ENCODE data around the gene TOM1L1. TPM values are rescaled to one million over a fixed set of nuclear protein-coding genes. Genes with fewer than 3 reads are reported as not detected.

TOM1L1 gene, protein sequence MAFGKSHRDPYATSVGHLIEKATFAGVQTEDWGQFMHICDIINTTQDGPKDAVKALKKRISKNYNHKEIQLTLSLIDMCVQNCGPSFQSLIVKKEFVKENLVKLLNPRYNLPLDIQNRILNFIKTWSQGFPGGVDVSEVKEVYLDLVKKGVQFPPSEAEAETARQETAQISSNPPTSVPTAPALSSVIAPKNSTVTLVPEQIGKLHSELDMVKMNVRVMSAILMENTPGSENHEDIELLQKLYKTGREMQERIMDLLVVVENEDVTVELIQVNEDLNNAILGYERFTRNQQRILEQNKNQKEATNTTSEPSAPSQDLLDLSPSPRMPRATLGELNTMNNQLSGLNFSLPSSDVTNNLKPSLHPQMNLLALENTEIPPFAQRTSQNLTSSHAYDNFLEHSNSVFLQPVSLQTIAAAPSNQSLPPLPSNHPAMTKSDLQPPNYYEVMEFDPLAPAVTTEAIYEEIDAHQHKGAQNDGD
- total RNA-seq = under 1 TPM in 4 of 5 donors, not detected in 1; 0.26 to 0.67 (median 0.49) TPM
- total RNA-seq (2013) = 0.28 TPM
- 0 to 0.53 (median 0.11) reads per million in 29 experiments for total RNA-seq

GRCh38 chr17:54900457-54901229 is at the start of gene TOM1L1:
Gene TOM1L1, plus strand, starts transcription at chr17:54900852. Its CDS starts 14 bp downstream, at chr17:54900866.
- peaks cover 35 to 46% of the 10 kb centered on the region in 2 donors for H3K27me3 Mint-ChIP-seq
- Histone ChIP-seq H3K27me3 (replicated peaks in 1 of 2; ENCODE audit: control insufficient read depth in 2 of 2, extremely low read depth in 1 of 2, insufficient read depth in 2 of 2, low read length in 1 of 2) (peaks cover 2 to 22% of the 10 kb centered on the region in 2 experiments), H3K9me3 (no peaks in the 10 kb centered on the region), H3K36me3 (ENCODE audit: control insufficient read depth in 2 of 2, extremely low read depth in 1 of 2, insufficient read depth in 1 of 2, low read length in 1 of 2) (no peaks in the 10 kb centered on the region), H3K4me1 (ENCODE audit: control insufficient read depth in 1 of 2, extremely low read depth in 1 of 2, insufficient read depth in 2 of 2, low read length in 2 of 2) (peaks cover 0 to 10% of the 10 kb centered on the region in 2 experiments), H3K4me3 (ENCODE audit: control insufficient read depth in 1 of 2, extremely low read depth in 1 of 2, low read length in 1 of 2) (peak within 1 kb of the TSS in 1 of 2 donors; percentile 41), H3K27ac (ENCODE audit: low read length) (no peak within 1 kb of the TSS)
- peak; percentile 50 to 73 (median 62) for ATAC-seq (replicated peaks in 1 of 4)
- WGBS (ENCODE audit: insufficient coverage) = 3% methylated on average over 57 of the region's 67 CpGs
- peak within 1 kb of the TSS; percentile 43 to 58 (median 50) for H3K4me3 Mint-ChIP-seq
- POLR2A ChIA-PET = no interaction called here
- peak in 12 of 35 experiments; percentile 0 to 22 (median 4) for DNase-seq
- no peak within 1 kb of the TSS for H3K27ac Mint-ChIP-seq
- H3K4me1 Mint-ChIP-seq = peaks cover 0 to 17% (median 11%) of the 10 kb centered on the region in 3 donors
- H3K9me3 Mint-ChIP-seq = no peaks in the 10 kb centered on the region
- CTCF ChIA-PET = no interaction called here
- no peaks in the 10 kb centered on the region for H3K36me3 Mint-ChIP-seq

- Mint-ChIP-seq H3K36me3 (no peaks in the 10 kb centered on the region), H3K27me3 (peaks cover 2 to 10% of the 10 kb centered on the region in 2 donors), H3K4me3 (no peak overlapping the region), H3K9me3 (no peaks in the 10 kb centered on the region), H3K27ac (no peak overlapping the region), H3K4me1 (no peaks in the 10 kb centered on the region)
- ChIA-PET CTCF (no interaction called here), POLR2A (no interaction called here)
- ATAC-seq (replicated peaks in 1 of 4) (no peak), DNase-seq (no peak)
- no CpG with 5 or more reads among the region's 2 CpGs for WGBS (ENCODE audit: insufficient coverage)
- H3K4me1 ChIP-seq (ENCODE audit: control insufficient read depth in 1 of 2, extremely low read depth in 1 of 2, insufficient read depth in 2 of 2, low read length in 2 of 2) = no peaks in the 10 kb centered on the region
- H3K27ac ChIP-seq (ENCODE audit: low read length) = no peak overlapping the region
- no peaks in the 10 kb centered on the region for H3K36me3 ChIP-seq (ENCODE audit: control insufficient read depth in 2 of 2, extremely low read depth in 1 of 2, insufficient read depth in 1 of 2, low read length in 1 of 2)
- H3K27me3 ChIP-seq (replicated peaks in 1 of 2; ENCODE audit: control insufficient read depth in 2 of 2, extremely low read depth in 1 of 2, insufficient read depth in 2 of 2, low read length in 1 of 2) = no peaks in the 10 kb centered on the region
- H3K9me3 ChIP-seq = no peaks in the 10 kb centered on the region
- H3K4me3 ChIP-seq (ENCODE audit: control insufficient read depth in 1 of 2, extremely low read depth in 1 of 2, low read length in 1 of 2) = no peak overlapping the region
These were observed 41.5 kb upstream of the TOM1L1 start for GRCh38 chr17:54859187-54859586.

DNA sequence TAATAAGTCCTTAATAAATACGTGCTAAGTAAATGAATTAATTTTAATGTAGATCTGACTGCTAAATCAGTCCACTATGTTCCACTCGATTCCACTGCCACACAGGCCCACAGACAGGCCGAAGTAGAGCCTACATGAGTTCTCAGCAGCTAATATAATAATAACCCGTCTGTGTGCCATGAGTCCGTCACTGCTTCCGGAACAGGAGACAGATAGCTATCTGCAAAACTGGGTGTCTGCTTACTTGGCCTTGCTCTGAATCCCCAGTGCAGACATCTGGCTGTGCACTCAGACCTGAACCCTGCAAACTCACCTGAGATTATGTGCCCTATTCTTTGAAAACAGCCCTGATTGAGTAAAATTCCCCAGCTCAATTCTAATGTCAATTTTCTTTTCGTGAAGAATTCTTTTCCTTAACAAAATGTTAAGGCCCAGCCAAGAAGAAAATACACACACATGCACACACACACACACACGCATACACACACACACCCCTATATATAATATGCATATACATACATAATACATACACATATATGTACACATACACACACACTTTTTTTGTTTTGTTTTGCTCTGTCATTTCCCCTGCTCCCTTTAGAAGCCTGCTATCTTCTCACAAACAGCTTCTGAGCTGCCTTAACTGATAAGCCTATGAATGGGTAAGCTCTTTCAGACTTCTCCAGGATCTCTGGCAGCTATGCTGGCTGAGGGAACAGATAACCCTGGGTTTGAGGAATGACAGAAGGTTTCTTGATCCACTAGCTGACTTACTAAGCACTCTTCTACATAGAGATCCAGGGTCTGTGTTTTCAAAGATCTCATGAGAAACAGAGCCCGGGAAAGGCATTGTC is 39.8 kb upstream of the TOM1L1 start:
- Mint-ChIP-seq H3K9me3 (no peaks in the 10 kb centered on the region), H3K36me3 (no peaks in the 10 kb centered on the region), H3K4me3 (no peak overlapping the region), H3K27me3 (peaks cover 6 to 8% of the 10 kb centered on the region in 2 donors), H3K4me1 (no peaks in the 10 kb centered on the region), H3K27ac (no peak overlapping the region)
- ChIA-PET POLR2A (no interaction called here), CTCF (no interaction called here)
- H3K4me3 ChIP-seq (ENCODE audit: control insufficient read depth in 1 of 2, extremely low read depth in 1 of 2, low read length in 1 of 2) = no peak overlapping the region
- DNase-seq (no peak), ATAC-seq (replicated peaks in 1 of 4) (no peak)
- no peaks in the 10 kb centered on the region for H3K4me1 ChIP-seq (ENCODE audit: control insufficient read depth in 1 of 2, extremely low read depth in 1 of 2, insufficient read depth in 2 of 2, low read length in 2 of 2)
- WGBS (ENCODE audit: insufficient coverage) = 79% methylated on average over 7 of the region's 9 CpGs
- H3K27me3 ChIP-seq (replicated peaks in 1 of 2; ENCODE audit: control insufficient read depth in 2 of 2, extremely low read depth in 1 of 2, insufficient read depth in 2 of 2, low read length in 1 of 2) = no peaks in the 10 kb centered on the region
- no peaks in the 10 kb centered on the region for H3K36me3 ChIP-seq (ENCODE audit: control insufficient read depth in 2 of 2, extremely low read depth in 1 of 2, insufficient read depth in 1 of 2, low read length in 1 of 2)
- no peaks in the 10 kb centered on the region for H3K9me3 ChIP-seq
- no peak overlapping the region for H3K27ac ChIP-seq (ENCODE audit: low read length)

- no peak overlapping the region for H3K4me3 Mint-ChIP-seq
- ChIA-PET CTCF (no interaction called here), POLR2A (no interaction called here)
- H3K4me1 ChIP-seq (ENCODE audit: control insufficient read depth in 1 of 2, extremely low read depth in 1 of 2, insufficient read depth in 2 of 2, low read length in 2 of 2) = no peaks in the 10 kb centered on the region
- H3K27ac ChIP-seq (ENCODE audit: low read length) = no peak overlapping the region
- 67% methylated on average over 2 of the region's 4 CpGs for WGBS (ENCODE audit: insufficient coverage)
- no peaks in the 10 kb centered on the region for H3K36me3 ChIP-seq (ENCODE audit: control insufficient read depth in 2 of 2, extremely low read depth in 1 of 2, insufficient read depth in 1 of 2, low read length in 1 of 2)
- DNase-seq (no peak), ATAC-seq (replicated peaks in 1 of 4) (no peak)
- no peaks in the 10 kb centered on the region for H3K27me3 ChIP-seq (replicated peaks in 1 of 2; ENCODE audit: control insufficient read depth in 2 of 2, extremely low read depth in 1 of 2, insufficient read depth in 2 of 2, low read length in 1 of 2)
- no peaks in the 10 kb centered on the region for H3K9me3 Mint-ChIP-seq
- no peak overlapping the region for H3K27ac Mint-ChIP-seq
- H3K9me3 ChIP-seq = no peaks in the 10 kb centered on the region
- no peaks in the 10 kb centered on the region for H3K4me1 Mint-ChIP-seq
- H3K4me3 ChIP-seq (ENCODE audit: control insufficient read depth in 1 of 2, extremely low read depth in 1 of 2, low read length in 1 of 2) = no peak overlapping the region
- H3K27me3 Mint-ChIP-seq = peaks cover 6 to 8% of the 10 kb centered on the region in 2 donors
- H3K36me3 Mint-ChIP-seq = no peaks in the 10 kb centered on the region
These were observed 39.1 kb upstream of the TOM1L1 start for GRCh38 chr17:54861471-54861983.

- Histone ChIP-seq H3K27me3 (replicated peaks in 1 of 2; ENCODE audit: control insufficient read depth in 2 of 2, extremely low read depth in 1 of 2, insufficient read depth in 2 of 2, low read length in 1 of 2) (no peaks in the 10 kb centered on the region), H3K27ac (ENCODE audit: low read length) (no peak overlapping the region), H3K9me3 (no peaks in the 10 kb centered on the region), H3K4me3 (ENCODE audit: control insufficient read depth in 1 of 2, extremely low read depth in 1 of 2, low read length in 1 of 2) (no peak overlapping the region), H3K4me1 (ENCODE audit: control insufficient read depth in 1 of 2, extremely low read depth in 1 of 2, insufficient read depth in 2 of 2, low read length in 2 of 2) (no peaks in the 10 kb centered on the region), H3K36me3 (ENCODE audit: control insufficient read depth in 2 of 2, extremely low read depth in 1 of 2, insufficient read depth in 1 of 2, low read length in 1 of 2) (no peaks in the 10 kb centered on the region)
- WGBS (ENCODE audit: insufficient coverage) = 60% methylated on average over 1 of the region's 2 CpGs
- H3K9me3 Mint-ChIP-seq = no peaks in the 10 kb centered on the region
- no peak for DNase-seq
- POLR2A ChIA-PET = no interaction called here
- no peak overlapping the region for H3K27ac Mint-ChIP-seq
- no peaks in the 10 kb centered on the region for H3K4me1 Mint-ChIP-seq
- no peak overlapping the region for H3K4me3 Mint-ChIP-seq
- ATAC-seq (replicated peaks in 1 of 4) = no peak
- peaks cover 6 to 12% of the 10 kb centered on the region in 2 donors for H3K27me3 Mint-ChIP-seq
- CTCF ChIA-PET = no interaction called here
- H3K36me3 Mint-ChIP-seq = no peaks in the 10 kb centered on the region
These were observed 37.5 kb upstream of the TOM1L1 start for GRCh38 chr17:54863176-54863575.

DNA sequence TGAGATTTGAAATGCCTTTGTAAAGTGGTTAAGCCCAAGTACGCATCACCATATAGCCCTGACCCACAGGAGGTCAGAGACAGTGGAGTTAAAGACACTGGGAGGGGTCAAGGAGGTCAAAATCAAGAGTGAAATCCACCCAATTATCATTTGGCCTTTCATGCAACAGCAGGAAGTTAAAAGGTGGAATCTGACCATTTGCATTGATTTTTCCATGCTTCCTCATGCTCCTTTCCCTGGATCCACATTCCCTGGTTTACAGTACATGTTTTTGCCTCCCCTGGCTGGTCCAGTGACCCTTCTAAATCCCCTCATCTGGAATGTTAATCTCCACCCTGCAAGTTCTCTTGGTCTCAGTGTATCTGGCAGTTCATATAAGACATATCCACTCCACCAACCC is 36.6 kb upstream of the TOM1L1 start:
- no peak overlapping the region for H3K27ac Mint-ChIP-seq
- ChIA-PET POLR2A (no interaction called here), CTCF (no interaction called here)
- no peaks in the 10 kb centered on the region for H3K9me3 Mint-ChIP-seq
- H3K27me3 Mint-ChIP-seq = peaks cover 6 to 9% of the 10 kb centered on the region in 2 donors
- Histone ChIP-seq H3K9me3 (no peaks in the 10 kb centered on the region), H3K36me3 (ENCODE audit: control insufficient read depth in 2 of 2, extremely low read depth in 1 of 2, insufficient read depth in 1 of 2, low read length in 1 of 2) (no peaks in the 10 kb centered on the region), H3K4me3 (ENCODE audit: control insufficient read depth in 1 of 2, extremely low read depth in 1 of 2, low read length in 1 of 2) (no peak overlapping the region), H3K27ac (ENCODE audit: low read length) (no peak overlapping the region), H3K27me3 (replicated peaks in 1 of 2; ENCODE audit: control insufficient read depth in 2 of 2, extremely low read depth in 1 of 2, insufficient read depth in 2 of 2, low read length in 1 of 2) (no peaks in the 10 kb centered on the region), H3K4me1 (ENCODE audit: control insufficient read depth in 1 of 2, extremely low read depth in 1 of 2, insufficient read depth in 2 of 2, low read length in 2 of 2) (no peaks in the 10 kb centered on the region)
- H3K36me3 Mint-ChIP-seq = no peaks in the 10 kb centered on the region
- ATAC-seq (replicated peaks in 1 of 4) = no peak
- no peak overlapping the region for H3K4me3 Mint-ChIP-seq
- no CpG with 5 or more reads among the region's 1 CpG for WGBS (ENCODE audit: insufficient coverage)
- no peaks in the 10 kb centered on the region for H3K4me1 Mint-ChIP-seq
- DNase-seq = no peak

Data from T-cell (primary cell).